HG03139 (cell line): ENCODE data around the gene SSB.
"Not testable (repeated sequence)": the region's sequence is repeated elsewhere in the genome, so short reads cannot be mapped to it uniquely, and the experiment has no call there.

Source experiments
- ATAC-seq: cut with Tn5 transposase; IDR thresholded peaks from one replicate; pipeline ENCODE4 v1.9.1; 2021; ENCODE audit not compliant: unreplicated experiment

SSB gene

GRCh38 chr2:169781249-169782013, 17.2 kb upstream of the SSB start:
- no peak for ATAC-seq

GRCh38 chr2:169782513-169782912, 16.2 kb upstream of the SSB start:
- ATAC-seq = no peak

GRCh38 chr2:169790581-169790980, 8.1 kb upstream of the SSB start:
- no peak for ATAC-seq

DNA sequence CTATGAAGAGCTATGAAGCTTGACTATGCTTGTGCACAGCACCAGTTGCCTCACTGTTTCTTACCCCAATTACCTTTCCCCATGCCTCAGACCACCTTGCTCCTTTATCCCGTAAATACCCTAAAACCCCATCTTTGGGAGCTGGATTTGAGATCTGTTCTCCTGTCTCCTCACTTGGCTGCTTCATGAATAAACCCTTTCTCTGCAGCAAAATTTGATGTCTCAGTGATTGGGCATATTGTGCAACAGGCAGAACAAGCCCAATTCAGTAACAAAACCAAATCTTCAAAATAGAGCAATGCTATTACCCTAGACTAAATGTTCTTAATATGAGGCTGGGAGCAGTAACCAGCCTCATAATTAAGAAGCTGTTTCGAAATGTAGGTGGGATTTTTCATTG, 3.5 kb upstream of the SSB start:
- no peak for ATAC-seq

- no peak for ATAC-seq
These were observed 2.2 kb upstream of the SSB start for GRCh38 chr2:169796441-169796840.

- ATAC-seq = no peak
These were observed 1.1 kb upstream of the SSB start for GRCh38 chr2:169797601-169798000.

GRCh38 chr2:169798397-169798717, 314 bp upstream of the SSB start:
- ATAC-seq = no peak

- no peak for ATAC-seq
These were observed 4.8 kb downstream of the SSB start for GRCh38 chr2:169803480-169803879.

GRCh38 chr2:169806586-169806985, 7.9 kb downstream of the SSB start:
- ATAC-seq = no peak

GRCh38 chr2:169808221-169808620, 9.6 kb downstream of the SSB start:
- ATAC-seq = no peak

GRCh38 chr2:169815849-169816248, 17.2 kb downstream of the SSB start:
- no peak for ATAC-seq

DNA sequence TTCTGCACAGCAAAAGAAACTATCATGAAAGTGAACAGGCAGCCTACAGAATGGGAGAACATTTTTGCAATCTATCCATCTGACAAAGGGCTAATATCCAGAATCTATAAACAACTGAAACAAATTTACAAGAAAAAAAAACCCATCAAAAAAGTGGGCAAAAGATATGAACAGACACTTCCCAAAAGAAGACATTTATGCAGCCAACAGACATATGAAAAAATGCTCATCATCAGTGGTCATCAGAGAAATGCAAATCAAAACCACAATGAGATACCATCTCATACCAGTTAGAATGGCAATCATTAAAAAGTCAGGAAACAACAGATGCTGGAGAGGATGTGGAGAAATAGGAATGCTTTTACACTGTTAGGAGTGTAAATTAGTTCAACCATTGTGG, 18.3 kb downstream of the SSB start:
- ATAC-seq = not testable (repeated sequence)

- ATAC-seq = not testable (repeated sequence)
These were observed 18.7 kb downstream of the SSB start for GRCh38 chr2:169817369-169817768.

- no peak for ATAC-seq
These were observed 19.6 kb downstream of the SSB start for GRCh38 chr2:169818241-169818640.

DNA sequence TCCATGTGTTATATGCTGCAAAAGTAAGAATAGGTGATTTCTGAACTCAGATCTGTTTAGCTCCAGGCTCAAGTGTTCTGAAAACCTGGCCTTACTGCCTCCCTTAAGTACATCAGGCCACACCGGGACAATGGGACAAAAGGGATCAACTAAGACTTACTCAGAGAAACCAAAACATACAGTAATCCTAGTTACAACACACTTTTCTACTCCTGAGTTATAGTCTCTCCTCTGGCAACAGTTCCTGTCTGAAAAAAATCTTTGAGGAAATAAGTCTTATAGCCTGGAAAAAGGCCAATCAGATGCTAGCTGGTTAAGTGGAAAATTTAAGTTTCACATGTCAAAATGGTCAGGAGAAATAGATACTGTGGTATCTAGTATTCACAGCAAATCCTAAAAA, 20.4 kb downstream of the SSB start:
- no peak for ATAC-seq

DNA sequence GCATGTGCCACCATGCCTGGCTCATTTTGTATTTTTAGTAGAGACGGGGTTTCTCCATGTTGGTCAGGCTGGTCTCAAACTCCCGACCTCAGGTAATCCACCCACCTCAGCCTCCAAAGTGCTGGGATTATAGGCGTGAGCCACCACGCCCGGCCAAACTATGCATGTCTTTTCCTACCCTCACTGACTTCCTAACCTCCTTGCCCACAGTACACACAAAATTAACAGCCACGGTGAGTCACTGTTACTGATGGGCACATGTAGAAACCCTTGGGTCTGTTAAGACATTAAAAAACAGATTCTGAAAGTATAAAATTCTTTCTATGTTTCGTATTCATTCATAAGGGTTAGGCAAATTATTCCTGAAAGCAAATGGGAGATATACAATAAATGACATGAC, 21.4 kb downstream of the SSB start:
- not testable (repeated sequence) for ATAC-seq

- ATAC-seq = no peak
These were observed 23.4 kb downstream of the SSB start for GRCh38 chr2:169822036-169822435.

DNA sequence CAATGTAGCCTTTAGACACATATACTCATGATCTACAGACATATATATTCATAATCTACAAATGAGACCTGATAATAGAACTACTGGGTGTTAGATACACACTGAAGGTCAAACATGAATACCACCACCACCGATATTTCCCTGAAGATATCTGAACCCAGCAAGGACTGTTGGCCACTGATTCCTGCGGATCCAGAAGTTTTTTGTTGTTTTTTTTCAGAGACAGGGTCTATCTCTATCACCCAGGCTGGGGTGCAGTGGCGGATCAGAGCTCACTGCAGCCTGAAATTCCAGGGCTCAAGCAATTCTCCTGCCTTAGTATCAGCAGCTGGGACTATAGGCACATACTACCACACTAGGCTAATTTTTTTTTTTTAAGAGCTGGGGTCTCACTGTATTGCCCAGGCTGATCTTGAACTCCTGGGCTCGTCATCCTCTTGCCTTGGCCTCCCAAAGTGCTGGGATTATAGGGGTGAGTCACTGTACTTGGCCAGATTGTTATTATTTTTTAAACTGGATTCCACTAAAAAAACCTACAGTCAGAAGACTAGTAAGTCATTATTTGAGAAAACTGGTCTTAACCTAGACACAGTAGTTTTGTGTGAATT, 24.2 kb downstream of the SSB start:
- ATAC-seq = no peak

- ATAC-seq = no peak
These were observed 25.3 kb downstream of the SSB start for GRCh38 chr2:169823996-169824372.

DNA sequence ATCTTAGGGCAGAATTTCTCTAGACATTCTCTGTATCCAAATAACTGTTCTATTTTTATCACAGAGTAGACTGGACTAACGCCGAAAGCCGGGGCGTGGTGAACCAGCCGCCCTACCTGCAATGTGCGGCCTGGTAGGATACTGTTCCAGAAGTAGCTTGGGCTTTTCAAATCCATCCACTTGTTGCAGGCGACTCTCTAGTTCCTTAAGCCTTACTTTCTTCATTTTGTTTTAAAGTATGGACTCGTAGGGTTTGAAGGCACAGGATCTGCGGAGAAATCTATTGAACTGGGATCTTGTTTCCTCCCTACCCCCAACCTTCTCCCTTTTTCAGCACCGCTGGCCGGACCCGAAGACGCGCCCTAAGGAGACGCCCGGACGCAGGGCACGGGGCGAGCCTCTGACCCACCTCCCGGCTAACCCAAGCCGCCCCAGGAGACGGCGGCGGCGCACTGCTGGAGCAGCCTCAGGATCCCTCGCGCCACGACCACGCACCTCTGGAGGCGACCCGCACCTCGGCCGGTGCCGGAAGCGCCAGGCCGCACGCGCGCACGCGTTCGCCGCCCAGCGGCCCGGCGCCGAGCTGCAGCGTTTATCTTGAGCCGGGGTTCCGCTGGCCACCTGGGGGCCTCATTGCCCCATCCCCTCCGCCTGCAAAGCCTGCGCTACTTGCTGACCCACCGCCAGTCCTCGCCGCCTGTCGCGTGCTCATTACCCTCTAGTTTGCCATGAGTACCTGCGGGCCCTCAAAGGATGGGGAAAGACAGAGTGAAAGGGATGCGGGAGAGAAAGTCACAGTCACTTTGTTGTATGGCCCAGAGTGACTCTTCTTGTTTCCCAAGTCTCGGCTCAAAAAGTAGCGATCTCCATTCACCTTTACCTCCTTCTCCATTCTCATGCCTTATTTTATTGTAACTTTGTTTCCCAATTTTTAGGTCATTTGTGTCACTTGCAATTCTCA, 26.0 kb downstream of the SSB start, which contains the start of gene METTL5:
METTL5 (minus strand) TSS at position 533 of the 961 bp plus-strand sequence; CDS start at position 225, 308 bp downstream.
- ATAC-seq = peak; percentile 49

DNA sequence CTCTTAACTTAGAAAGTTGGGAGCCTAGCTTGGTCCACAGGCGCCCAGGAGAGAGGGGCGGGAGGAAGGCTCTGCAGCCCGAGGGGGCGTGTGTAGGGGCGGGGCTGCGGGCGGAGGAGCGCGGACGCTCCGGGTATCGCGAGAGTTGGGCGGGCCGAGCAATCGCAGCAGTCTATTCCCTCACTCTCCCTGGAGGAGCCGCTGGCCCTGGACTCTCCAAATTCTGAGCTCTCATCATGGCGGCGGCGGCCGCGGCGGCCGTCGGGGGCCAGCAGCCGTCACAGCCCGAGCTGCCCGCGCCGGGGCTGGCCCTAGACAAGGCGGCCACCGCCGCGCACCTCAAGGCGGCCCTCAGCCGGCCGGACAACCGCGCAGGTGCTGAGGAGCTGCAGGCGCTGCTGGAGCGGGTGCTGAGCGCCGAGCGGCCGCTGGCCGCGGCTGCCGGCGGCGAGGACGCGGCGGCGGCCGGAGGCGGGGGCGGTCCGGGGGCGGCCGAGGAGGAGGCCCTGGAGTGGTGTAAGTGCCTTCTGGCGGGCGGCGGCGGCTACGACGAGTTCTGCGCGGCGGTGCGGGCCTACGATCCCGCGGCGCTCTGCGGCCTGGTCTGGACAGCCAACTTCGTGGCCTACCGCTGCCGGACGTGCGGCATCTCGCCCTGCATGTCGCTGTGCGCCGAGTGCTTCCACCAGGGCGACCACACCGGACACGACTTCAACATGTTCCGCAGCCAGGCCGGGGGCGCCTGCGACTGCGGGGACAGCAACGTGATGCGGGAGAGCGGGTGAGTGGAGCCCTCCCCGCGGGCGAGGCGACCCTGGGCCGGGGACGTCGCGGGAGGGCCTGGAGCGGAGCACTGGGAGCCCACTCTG, 28.8 kb downstream of the SSB start, which contains the start of gene UBR3:
UBR3 (plus strand) TSS at position 183 of the 869 bp plus-strand sequence; CDS start at position 237, 54 bp downstream.
- peak; percentile 75 for ATAC-seq
